Central memory CD8-positive, alpha-beta T cell (primary cell): ENCODE data around the gene ZC3H13.

Source experiments
- ATAC-seq: fragments of 150-1000 bp; cut with Tn5 transposase; replicated peaks from 2 replicates; pipeline ENCODE4 v1.10.0; 2022; ENCODE audit warnings: mild to moderate bottlenecking, moderate FRiP score, moderate number of reproducible peaks; ENCODE audit not compliant: poor library complexity, severe bottlenecking; ENCODE audit errors: extremely low read depth
- DNase-seq, 2 donors: peaks; one replicate each; pipeline ENCODE4 v3.0.0; 2021; ENCODE audit warnings: low spot score in 2 of 2
- H3K27ac Mint-ChIP-seq: one replicate; pipeline ENCODE4 v1.8.0; 2022; ENCODE audit warnings: low read depth, mild to moderate bottlenecking, moderate library complexity, mixed read lengths
- H3K27me3 Mint-ChIP-seq: one replicate; pipeline ENCODE4 v1.8.0; 2022; ENCODE audit warnings: mixed read lengths
- H3K36me3 Mint-ChIP-seq: one replicate; pipeline ENCODE4 v1.8.0; 2022; ENCODE audit warnings: mild to moderate bottlenecking, moderate library complexity, mixed read lengths; ENCODE audit not compliant: insufficient read depth
- H3K4me1 Mint-ChIP-seq: one replicate; pipeline ENCODE4 v1.8.0; 2022; ENCODE audit warnings: mixed read lengths
- H3K4me3 Mint-ChIP-seq: one replicate; pipeline ENCODE4 v1.8.0; 2022; ENCODE audit warnings: mild to moderate bottlenecking, moderate library complexity, mixed read lengths
- H3K9me3 Mint-ChIP-seq: one replicate; pipeline ENCODE4 v1.8.0; 2022; ENCODE audit warnings: mixed read lengths

The ZC3H13 gene

DNA sequence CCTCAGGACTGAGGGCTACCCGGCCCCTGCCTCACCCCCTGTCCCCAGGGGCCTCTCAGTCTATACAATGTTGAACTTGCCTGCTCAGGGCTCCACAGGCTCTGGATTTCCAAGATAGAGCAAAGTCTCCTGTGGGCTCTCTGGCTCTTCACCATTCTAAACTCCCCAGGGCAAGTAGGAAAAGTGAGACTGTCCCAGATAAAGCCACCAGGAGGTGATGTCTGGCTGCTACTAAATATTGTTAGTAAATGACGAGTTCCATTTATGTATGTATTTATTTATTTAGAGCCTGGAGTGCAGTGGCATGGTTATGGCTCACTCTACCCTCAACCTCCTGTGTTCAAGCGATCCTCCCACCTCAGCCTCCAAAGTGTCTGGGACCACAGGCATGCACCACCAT lies 127.4 kb downstream of the ZC3H13 start:
- no peak for ATAC-seq
- Mint-ChIP-seq H3K9me3 (no peaks in the 10 kb centered on the region), H3K27ac (no peak overlapping the region), H3K36me3 (no peaks in the 10 kb centered on the region), H3K27me3 (peaks cover 17% of the 10 kb centered on the region), H3K4me1 (no peaks in the 10 kb centered on the region), H3K4me3 (no peak overlapping the region)
- no peak for DNase-seq

DNA sequence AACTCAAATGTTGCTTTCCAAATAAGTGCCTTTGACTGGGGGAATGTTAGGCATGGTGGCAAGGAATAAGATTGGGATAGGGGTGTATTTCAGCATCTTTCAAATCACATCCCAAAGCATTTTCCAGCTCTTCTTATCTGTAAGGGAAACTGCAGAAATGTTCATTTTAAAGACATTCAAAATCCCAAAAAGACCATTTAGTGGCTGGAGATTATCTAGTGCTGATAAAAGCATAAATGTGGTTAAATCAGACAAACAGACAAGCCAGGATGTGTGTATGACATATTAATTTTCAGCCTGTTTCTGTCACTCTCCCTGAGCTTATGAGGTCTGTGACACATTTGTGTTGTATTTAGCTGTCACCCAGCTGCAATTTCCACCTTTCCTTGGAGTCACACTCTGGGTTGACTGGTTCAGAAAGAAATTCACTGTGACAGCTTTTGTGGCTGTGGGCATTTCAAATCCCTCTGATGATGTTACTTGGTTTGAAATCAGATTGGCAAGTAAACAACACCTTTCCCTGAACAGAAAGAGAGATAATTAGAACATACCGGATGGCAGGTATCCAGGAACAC lies 131.3 kb downstream of the ZC3H13 start:
- H3K36me3 Mint-ChIP-seq: no peaks in the 10 kb centered on the region
- DNase-seq: no peak
- H3K27me3 Mint-ChIP-seq: peaks cover 22% of the 10 kb centered on the region
- H3K4me3 Mint-ChIP-seq: no peak overlapping the region
- no peaks in the 10 kb centered on the region for H3K4me1 Mint-ChIP-seq
- no peak for ATAC-seq
- no peaks in the 10 kb centered on the region for H3K9me3 Mint-ChIP-seq
- H3K27ac Mint-ChIP-seq: no peak overlapping the region

DNA sequence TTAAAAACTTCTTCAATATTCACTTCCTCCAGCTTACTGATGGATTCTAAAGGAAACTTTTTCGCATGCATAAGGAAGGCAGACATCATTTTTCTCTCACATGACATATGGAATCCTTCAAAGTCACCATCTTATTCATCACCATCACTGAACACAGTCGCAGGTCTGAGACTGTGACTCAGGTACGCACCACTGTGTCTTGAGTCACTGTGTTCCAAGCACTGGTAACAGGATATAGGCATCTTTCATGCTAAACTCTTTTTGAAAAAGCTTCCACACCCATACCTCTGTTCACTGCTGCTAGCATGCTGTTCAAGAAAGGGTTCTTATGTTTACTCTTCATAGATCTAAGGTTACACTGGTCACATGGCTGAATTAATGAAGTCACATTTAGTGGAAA lies 133.9 kb downstream of the ZC3H13 start:
- Mint-ChIP-seq H3K27ac (no peak overlapping the region), H3K36me3 (no peaks in the 10 kb centered on the region), H3K4me1 (no peaks in the 10 kb centered on the region), H3K4me3 (no peak overlapping the region), H3K27me3 (peaks cover 22% of the 10 kb centered on the region), H3K9me3 (no peaks in the 10 kb centered on the region)
- ATAC-seq (no peak), DNase-seq (no peak)

DNA sequence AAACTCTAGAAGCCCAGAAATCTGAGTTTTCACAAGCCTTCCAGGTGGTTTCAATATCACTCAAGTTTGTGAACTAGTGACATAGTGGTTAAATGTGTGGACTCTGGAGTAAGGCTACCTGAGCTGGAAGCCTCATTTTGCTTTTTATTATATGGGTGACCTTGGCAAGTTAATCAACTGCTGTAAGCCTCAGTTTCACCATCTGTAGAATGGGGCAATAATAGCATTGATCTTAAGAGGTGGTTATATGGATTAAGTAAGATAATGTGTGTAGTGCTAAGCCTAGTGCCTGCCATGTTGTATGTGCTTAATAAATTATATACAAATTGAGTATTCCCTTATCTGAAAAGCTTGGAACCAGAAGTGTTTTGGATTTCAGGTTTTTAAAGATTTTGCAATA lies 135.5 kb downstream of the ZC3H13 start:
- H3K27me3 Mint-ChIP-seq: peaks cover 20% of the 10 kb centered on the region
- H3K36me3 Mint-ChIP-seq: no peaks in the 10 kb centered on the region
- H3K9me3 Mint-ChIP-seq: no peaks in the 10 kb centered on the region
- no peak overlapping the region for H3K27ac Mint-ChIP-seq
- DNase-seq (no peak), ATAC-seq (no peak)
- no peak overlapping the region for H3K4me3 Mint-ChIP-seq
- no peaks in the 10 kb centered on the region for H3K4me1 Mint-ChIP-seq

DNA sequence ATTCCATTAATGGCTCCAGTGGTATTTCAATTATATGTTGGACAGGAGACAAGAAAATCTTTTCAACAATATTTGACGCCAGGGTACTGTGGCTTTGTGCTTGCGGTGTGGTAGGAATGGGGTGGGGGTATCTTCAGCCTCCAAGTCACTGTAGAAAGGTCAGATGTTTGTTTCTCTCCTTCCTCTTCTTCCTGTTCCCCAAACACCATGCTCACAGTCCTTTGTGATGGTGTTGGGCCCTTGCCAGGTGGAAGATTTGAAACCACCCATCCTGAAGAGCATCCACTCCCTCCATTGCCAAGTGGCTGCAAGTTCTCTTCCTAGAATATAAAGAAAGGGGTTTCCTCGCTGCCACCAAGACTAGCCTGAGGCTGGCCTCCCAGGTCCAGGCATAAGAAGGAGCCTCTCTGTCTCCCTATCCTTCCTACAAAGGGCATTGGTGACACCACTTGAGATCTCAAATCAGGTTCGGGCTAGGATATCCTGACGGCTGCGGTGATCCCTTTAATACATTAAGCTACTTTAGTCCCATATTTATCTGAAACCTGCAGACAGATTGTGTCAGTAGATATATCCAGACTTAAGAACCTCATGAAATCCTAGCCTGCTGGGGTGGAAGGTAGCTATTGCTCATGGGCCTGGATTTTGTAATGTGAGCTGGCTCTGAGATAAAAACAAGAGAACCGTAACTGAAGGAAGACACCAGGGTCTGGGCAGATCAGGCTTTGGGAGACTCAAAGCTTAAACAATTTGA lies 136.7 kb downstream of the ZC3H13 start:
- H3K27me3 Mint-ChIP-seq: peaks cover 11% of the 10 kb centered on the region
- ATAC-seq: no peak
- no peak overlapping the region for H3K27ac Mint-ChIP-seq
- H3K4me3 Mint-ChIP-seq: no peak overlapping the region
- no peaks in the 10 kb centered on the region for H3K9me3 Mint-ChIP-seq
- DNase-seq: no peak
- H3K4me1 Mint-ChIP-seq: no peaks in the 10 kb centered on the region
- H3K36me3 Mint-ChIP-seq: no peaks in the 10 kb centered on the region

DNA sequence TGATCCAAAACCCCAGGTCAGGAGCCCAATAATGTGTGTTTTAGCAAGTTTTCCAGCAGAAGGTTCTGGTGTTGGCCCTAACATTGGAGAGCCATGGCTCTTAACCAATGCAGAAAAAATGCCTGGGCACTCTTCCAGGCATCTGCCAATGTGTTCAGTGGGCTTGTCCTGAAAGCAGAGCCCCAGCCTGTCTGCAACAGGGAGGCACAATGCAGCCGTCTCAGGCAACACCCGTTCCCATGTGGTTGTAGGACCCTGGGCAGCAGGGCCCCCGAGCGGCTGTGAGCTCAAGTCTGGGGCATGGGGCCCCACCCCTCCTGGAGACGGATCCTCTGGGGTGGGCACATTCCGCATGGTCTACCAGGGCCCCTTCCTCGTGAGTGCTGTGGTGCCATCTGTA lies 142.9 kb downstream of the ZC3H13 start:
- H3K27me3 Mint-ChIP-seq: peaks cover 10% of the 10 kb centered on the region
- DNase-seq (no peak), ATAC-seq (no peak)
- no peak overlapping the region for H3K27ac Mint-ChIP-seq
- H3K4me1 Mint-ChIP-seq: no peaks in the 10 kb centered on the region
- H3K4me3 Mint-ChIP-seq: no peak overlapping the region
- no peaks in the 10 kb centered on the region for H3K9me3 Mint-ChIP-seq
- H3K36me3 Mint-ChIP-seq: no peaks in the 10 kb centered on the region

DNA sequence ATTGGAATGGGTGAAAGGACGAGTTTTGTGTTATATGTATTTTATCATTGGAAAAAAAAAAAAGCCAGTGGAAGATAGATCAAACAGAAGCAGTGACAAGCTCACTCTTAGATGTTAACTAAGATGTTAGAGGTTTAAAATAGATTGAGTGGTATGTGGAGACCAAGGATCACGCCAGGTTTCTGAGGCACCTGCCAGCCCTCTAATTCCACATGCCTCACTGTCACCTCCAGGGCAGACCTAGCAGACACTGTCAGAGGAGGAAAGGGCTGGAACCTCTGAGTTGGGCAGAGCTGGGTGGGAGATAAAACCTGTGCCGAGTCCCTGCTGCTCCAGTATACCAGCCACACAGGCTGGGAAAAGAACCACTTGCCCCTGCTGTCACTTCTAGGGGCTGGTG lies 143.5 kb downstream of the ZC3H13 start:
- H3K27ac Mint-ChIP-seq: no peak overlapping the region
- DNase-seq: no peak
- ATAC-seq: no peak
- no peaks in the 10 kb centered on the region for H3K4me1 Mint-ChIP-seq
- H3K36me3 Mint-ChIP-seq: no peaks in the 10 kb centered on the region
- H3K4me3 Mint-ChIP-seq: no peak overlapping the region
- H3K9me3 Mint-ChIP-seq: no peaks in the 10 kb centered on the region
- H3K27me3 Mint-ChIP-seq: peaks cover 10% of the 10 kb centered on the region

DNA sequence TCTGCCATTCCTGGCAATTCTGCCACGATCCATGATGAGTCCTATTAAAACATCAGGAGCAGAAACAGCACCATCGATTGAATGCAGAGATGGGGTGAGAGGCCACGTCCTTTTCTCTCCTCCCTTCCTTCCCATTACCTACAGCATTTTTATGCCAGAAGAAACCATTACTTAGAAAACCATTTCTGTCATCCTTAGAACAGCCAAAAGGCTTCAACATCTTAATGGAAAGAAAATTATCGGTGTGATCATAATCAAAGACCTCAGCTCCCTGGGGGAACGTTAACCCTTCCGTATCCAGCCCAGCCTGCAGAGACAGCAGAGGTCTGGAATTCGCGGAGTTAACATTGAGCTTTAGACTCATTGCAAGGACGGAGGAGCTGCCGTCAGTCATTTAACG lies 145.0 kb downstream of the ZC3H13 start:
- no peak for ATAC-seq
- H3K27me3 Mint-ChIP-seq: peaks cover 10% of the 10 kb centered on the region
- DNase-seq: no peak
- H3K9me3 Mint-ChIP-seq: no peaks in the 10 kb centered on the region
- no peaks in the 10 kb centered on the region for H3K4me1 Mint-ChIP-seq
- H3K4me3 Mint-ChIP-seq: no peak overlapping the region
- no peak overlapping the region for H3K27ac Mint-ChIP-seq
- H3K36me3 Mint-ChIP-seq: no peaks in the 10 kb centered on the region
